Panc1 (cell line): Measurements from ENCODE around the gene CUTC. TPM values are rescaled to one million over a fixed set of nuclear protein-coding genes. Genes with fewer than 3 reads are reported as not detected.

Experiments
- ATAC-seq: fragments of 200-7000 bp; cut with Tn5 transposase; 2 replicates; pipeline ENCODE4 v1.9.1; 2020; ENCODE audit warnings: mild to moderate bottlenecking, moderate library complexity
- BruUV-seq: library from RNA; stranded (reverse); fragments of 400-500 nt; replicated peaks from 2 replicates; lab custom pipeline; 2021; lab: Mats Ljungman, UMichigan
- CTCF ChIA-PET: fragments of 300-600 bp; sonication (Branson Sonifier 250); formaldehyde crosslinking; loops from one replicate; lab custom pipeline; 2022; ENCODE audit warnings: antibody characterized with exemption; lab: Charles Lee
- POLR2A ChIA-PET: fragments of 300-600 bp; sonication (Branson Sonifier 250); formaldehyde crosslinking; loops from one replicate; lab custom pipeline; 2022; ENCODE audit warnings: antibody characterized with exemption; lab: Charles Lee
- DNase-seq: peaks from one replicate; pipeline ENCODE4 v3.0.0-alpha.2; 2010; ENCODE audit warnings: low read depth, low spot score
- H3K27ac ChIP-seq: 2 replicates; pipeline ENCODE4 v1.5.1; 2011; ENCODE audit warnings: mild to moderate bottlenecking, low read length, inconsistent platforms
- H3K27me3 ChIP-seq: fragments of 200-500 bp; sonication (Bioruptor generic); 2 replicates; pipeline ENCODE4 v1.6.0; 2014; ENCODE audit warnings: low read length, inconsistent platforms; ENCODE audit not compliant: control insufficient read depth, insufficient read depth
- H3K36me3 ChIP-seq: fragments of 200-500 bp; sonication (Bioruptor generic); 2 replicates; pipeline ENCODE4 v1.5.1; 2014; ENCODE audit warnings: inconsistent platforms, mild to moderate bottlenecking, low read length, moderate library complexity; ENCODE audit not compliant: control insufficient read depth, insufficient read depth
- H3K4me1 ChIP-seq: 2 replicates; pipeline ENCODE4 v1.5.1; 2011; ENCODE audit warnings: inconsistent platforms, mild to moderate bottlenecking, low read length, moderate library complexity; ENCODE audit not compliant: control insufficient read depth, insufficient read depth
- H3K4me3 ChIP-seq, 2 experiments: 2 replicates each; pipeline ENCODE4 v1.5.1; 2011 to 2012; ENCODE audit warnings: low read depth in 2 of 2, low read length in 2 of 2, mild to moderate bottlenecking in 2 of 2, inconsistent platforms in 1 of 2, moderate library complexity in 1 of 2
- H3K9me3 ChIP-seq: fragments of 200-500 bp; sonication (Bioruptor generic); 2 replicates; pipeline ENCODE4 v1.5.1; 2014; ENCODE audit warnings: low read depth, mild to moderate bottlenecking, inconsistent platforms, low read length, moderate library complexity; ENCODE audit not compliant: control insufficient read depth, insufficient read depth
- POLR2AphosphoS5 ChIP-seq: IDR thresholded peaks from 2 replicates; pipeline ENCODE4 v1.6.1; 2012; ENCODE audit warnings: mild to moderate bottlenecking, low read depth, low read length, moderate library complexity
- SIN3A ChIP-seq: IDR thresholded peaks from 2 replicates; pipeline ENCODE4 v1.6.1; 2012; ENCODE audit warnings: low read depth, mild to moderate bottlenecking, low read length, moderate library complexity, borderline replicate concordance; ENCODE audit not compliant: insufficient read depth
- TCF7L2 ChIP-seq: IDR thresholded peaks from 2 replicates; pipeline ENCODE4 v1.6.1; 2011; ENCODE audit warnings: mild to moderate bottlenecking, low read depth, low read length, inconsistent platforms
- in situ Hi-C: cut with HindIII; loops from 2 replicates; pipeline ENCODE4 v1.10.0; 2016; ENCODE audit warnings: low sequenced_read_pairs, low pct_unique_long_range_greater_than_20kb
- intact Hi-C: fragments of 100-400 bp; cut with micrococcal nuclease; formaldehyde crosslinking; loops from one replicate; pipeline ENCODE4 v1.10.0; 2022; ENCODE audit not compliant: unreplicated experiment
- total RNA-seq: library from RNA; stranded (reverse); gene quantifications from one replicate; pipeline ENCODE4 v1.2.1, GENCODE V29; 2021; ENCODE audit not compliant: unreplicated experiment
- TF ChIP-seq, protein P1 (sequence below): fragments of 450-650 bp; IDR thresholded peaks from 2 replicates; pipeline ENCODE4 v1.5.1; 2017; ENCODE audit warnings: mild to moderate bottlenecking
- TF ChIP-seq, protein P2 (sequence below), 2 experiments: IDR thresholded peaks; 2 replicates each; pipeline ENCODE4 v1.6.1; 2011 to 2012; ENCODE audit warnings: low read depth in 2 of 2, control low read depth in 1 of 2, low read length in 1 of 2, mild to moderate bottlenecking in 1 of 2, moderate library complexity in 1 of 2; ENCODE audit not compliant: insufficient read depth in 1 of 2

The CUTC gene
- total RNA-seq, 1 experiment from 2014 or later: 37.0 TPM

DNA sequence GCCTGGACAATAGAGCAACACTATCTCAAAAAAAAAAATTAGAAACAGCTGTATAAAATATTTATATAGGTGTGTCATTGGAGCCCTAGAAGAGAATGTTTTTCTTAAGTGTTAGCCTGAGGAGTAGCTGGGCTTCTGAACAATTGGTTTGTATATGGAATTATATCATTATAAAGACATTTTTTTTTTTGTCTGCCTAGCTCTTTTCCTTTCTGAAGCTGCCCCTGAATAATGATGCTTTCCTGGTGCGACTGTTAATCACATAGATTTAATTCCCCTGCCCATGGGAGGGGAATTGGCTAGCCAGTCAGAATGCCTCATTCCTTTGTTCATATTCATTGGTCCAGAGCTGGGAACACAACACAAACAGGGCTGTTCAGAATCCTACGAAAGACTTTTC is 36.5 kb downstream of the CUTC start:
- POLR2A ChIA-PET: interaction anchor here (0.7 kb wide), 1 partner anchor 59 kb away, joined by 6 read pairs; no protein-coding TSS in a partner anchor
- H3K27me3 ChIP-seq: no peaks in the 10 kb centered on the region
- no peaks in the 10 kb centered on the region; the same call in 1 of the 2 replicates for H3K4me1 ChIP-seq
- no peak for TF ChIP-seq SIN3A
- TF ChIP-seq, protein P1, sequence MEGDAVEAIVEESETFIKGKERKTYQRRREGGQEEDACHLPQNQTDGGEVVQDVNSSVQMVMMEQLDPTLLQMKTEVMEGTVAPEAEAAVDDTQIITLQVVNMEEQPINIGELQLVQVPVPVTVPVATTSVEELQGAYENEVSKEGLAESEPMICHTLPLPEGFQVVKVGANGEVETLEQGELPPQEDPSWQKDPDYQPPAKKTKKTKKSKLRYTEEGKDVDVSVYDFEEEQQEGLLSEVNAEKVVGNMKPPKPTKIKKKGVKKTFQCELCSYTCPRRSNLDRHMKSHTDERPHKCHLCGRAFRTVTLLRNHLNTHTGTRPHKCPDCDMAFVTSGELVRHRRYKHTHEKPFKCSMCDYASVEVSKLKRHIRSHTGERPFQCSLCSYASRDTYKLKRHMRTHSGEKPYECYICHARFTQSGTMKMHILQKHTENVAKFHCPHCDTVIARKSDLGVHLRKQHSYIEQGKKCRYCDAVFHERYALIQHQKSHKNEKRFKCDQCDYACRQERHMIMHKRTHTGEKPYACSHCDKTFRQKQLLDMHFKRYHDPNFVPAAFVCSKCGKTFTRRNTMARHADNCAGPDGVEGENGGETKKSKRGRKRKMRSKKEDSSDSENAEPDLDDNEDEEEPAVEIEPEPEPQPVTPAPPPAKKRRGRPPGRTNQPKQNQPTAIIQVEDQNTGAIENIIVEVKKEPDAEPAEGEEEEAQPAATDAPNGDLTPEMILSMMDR: no peak
- no peak for TF ChIP-seq POLR2AphosphoS5
- TF ChIP-seq, protein P2, sequence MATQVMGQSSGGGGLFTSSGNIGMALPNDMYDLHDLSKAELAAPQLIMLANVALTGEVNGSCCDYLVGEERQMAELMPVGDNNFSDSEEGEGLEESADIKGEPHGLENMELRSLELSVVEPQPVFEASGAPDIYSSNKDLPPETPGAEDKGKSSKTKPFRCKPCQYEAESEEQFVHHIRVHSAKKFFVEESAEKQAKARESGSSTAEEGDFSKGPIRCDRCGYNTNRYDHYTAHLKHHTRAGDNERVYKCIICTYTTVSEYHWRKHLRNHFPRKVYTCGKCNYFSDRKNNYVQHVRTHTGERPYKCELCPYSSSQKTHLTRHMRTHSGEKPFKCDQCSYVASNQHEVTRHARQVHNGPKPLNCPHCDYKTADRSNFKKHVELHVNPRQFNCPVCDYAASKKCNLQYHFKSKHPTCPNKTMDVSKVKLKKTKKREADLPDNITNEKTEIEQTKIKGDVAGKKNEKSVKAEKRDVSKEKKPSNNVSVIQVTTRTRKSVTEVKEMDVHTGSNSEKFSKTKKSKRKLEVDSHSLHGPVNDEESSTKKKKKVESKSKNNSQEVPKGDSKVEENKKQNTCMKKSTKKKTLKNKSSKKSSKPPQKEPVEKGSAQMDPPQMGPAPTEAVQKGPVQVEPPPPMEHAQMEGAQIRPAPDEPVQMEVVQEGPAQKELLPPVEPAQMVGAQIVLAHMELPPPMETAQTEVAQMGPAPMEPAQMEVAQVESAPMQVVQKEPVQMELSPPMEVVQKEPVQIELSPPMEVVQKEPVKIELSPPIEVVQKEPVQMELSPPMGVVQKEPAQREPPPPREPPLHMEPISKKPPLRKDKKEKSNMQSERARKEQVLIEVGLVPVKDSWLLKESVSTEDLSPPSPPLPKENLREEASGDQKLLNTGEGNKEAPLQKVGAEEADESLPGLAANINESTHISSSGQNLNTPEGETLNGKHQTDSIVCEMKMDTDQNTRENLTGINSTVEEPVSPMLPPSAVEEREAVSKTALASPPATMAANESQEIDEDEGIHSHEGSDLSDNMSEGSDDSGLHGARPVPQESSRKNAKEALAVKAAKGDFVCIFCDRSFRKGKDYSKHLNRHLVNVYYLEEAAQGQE (IDR thresholded peaks at IDR 0.05; ENCODE audit: insufficient read depth in 1 of 2, low read depth in 2 of 2, low read length in 1 of 2): no peak
- no peak for TF ChIP-seq TCF7L2
- DNase-seq: no peak
- in situ Hi-C loops (no loop called here), intact Hi-C loops (no loop called here)
- ATAC-seq: no peak
- CTCF ChIA-PET: no interaction called here
- H3K27ac ChIP-seq: peak overlapping the region; percentile 13; the same call in 1 of the 2 replicates
- H3K36me3 ChIP-seq: no peaks in the 10 kb centered on the region
- no peak overlapping the region for H3K4me3 ChIP-seq
- no peaks in the 10 kb centered on the region for H3K9me3 ChIP-seq
- BruUV-seq: no TSS peak

DNA sequence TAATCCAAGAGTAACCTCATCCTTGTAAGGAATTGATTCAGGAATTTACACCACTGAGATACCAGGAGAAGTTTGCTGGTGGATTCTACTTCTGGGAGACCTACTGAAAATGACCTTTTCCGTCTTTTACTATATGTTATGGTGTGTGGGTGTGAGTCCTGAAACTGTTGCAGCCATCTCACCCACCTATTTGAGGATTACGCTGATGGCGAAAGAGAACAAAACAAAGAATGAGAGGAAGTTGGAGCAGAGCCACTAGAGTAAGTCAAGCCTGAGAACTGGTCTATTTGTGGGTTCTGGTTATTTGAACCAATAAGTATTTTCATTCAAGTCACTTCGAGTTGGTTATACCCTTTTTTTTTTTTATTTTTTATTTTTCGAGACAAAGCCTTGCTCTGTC is 37.7 kb downstream of the CUTC start:
- ChIA-PET CTCF (no interaction called here), POLR2A (interaction anchor here (0.6 kb wide), 1 partner anchor 251 kb away, joined by 12 read pairs; no protein-coding TSS in a partner anchor)
- in situ Hi-C loops (no loop called here), intact Hi-C loops (no loop called here)
- DNase-seq (no peak), ATAC-seq (no peak)
- Histone ChIP-seq H3K27me3 (no peaks in the 10 kb centered on the region), H3K36me3 (no peaks in the 10 kb centered on the region), H3K4me3 (no peak overlapping the region), H3K4me1 (no peaks in the 10 kb centered on the region; the same call in 1 of the 2 replicates), H3K9me3 (no peaks in the 10 kb centered on the region), H3K27ac (peak overlapping the region; percentile 45; the same call in 1 of the 2 replicates)
- no TSS peak for BruUV-seq
- TF ChIP-seq, protein P1: no peak
- TF ChIP-seq SIN3A (no peak), POLR2AphosphoS5 (no peak), TCF7L2 (no peak)
- TF ChIP-seq, protein P2 (IDR thresholded peaks at IDR 0.05; ENCODE audit: insufficient read depth in 1 of 2, low read depth in 2 of 2, low read length in 1 of 2): no peak
